ENCODE measurements around the gene ATXN7L1. TPM values are rescaled to one million over a fixed set of nuclear protein-coding genes. Genes with fewer than 3 reads are reported as not detected.
A peak's percentile ranks its signal among the peaks of the same experiment; 100 is the strongest.
"Not testable (repeated sequence)": the region's sequence is repeated elsewhere in the genome, so short reads cannot be mapped to it uniquely, and the experiment has no call there.

ATXN7L1 gene
- total RNA-seq, 4 donors from 2014 or later, result 5.9 to 21.2 (median 7.7) TPM

- Histone ChIP-seq H3K27ac (no peak overlapping the region), H3K27me3 (no peaks in the 10 kb centered on the region), H3K36me3 (peaks cover 0 to 13% of the 10 kb centered on the region in 2 donors), H3K4me1 (peaks cover 0 to 10% (median 0%) of the 10 kb centered on the region in 3 donors), H3K9me3 (no peaks in the 10 kb centered on the region), H3K4me3 (no peak overlapping the region)
- ATAC-seq, result no peak
- TF ChIP-seq CTCF (IDR thresholded peaks at IDR 0.05) (no peak), POLR2AphosphoS5 (IDR thresholded peaks at IDR 0.05) (no peak), EP300 (IDR thresholded peaks at IDR 0.05) (no peak), POLR2A (IDR thresholded peaks at IDR 0.05) (no peak)
- 38 to 52% methylated on average over 4 to 6 of the region's 6 CpGs for WGBS, 2 donors (ENCODE audit: low coverage in 1 of 2)
Observed at GRCh38 chr7:105887569-105888189, 11.3 kb upstream of the ATXN7L1 start.

- H3K27me3 ChIP-seq, result no peaks in the 10 kb centered on the region
- H3K27ac ChIP-seq, result no peak overlapping the region
- peaks cover 0 to 12% (median 0%) of the 10 kb centered on the region in 3 donors for H3K4me1 ChIP-seq
- WGBS, 2 donors (ENCODE audit: low coverage in 1 of 2), result 73 to 81% methylated on average over 2 of the region's 2 CpGs
- peaks cover 0 to 5% of the 10 kb centered on the region in 2 donors for H3K36me3 ChIP-seq
- no peak overlapping the region for H3K4me3 ChIP-seq
- TF ChIP-seq POLR2AphosphoS5 (IDR thresholded peaks at IDR 0.05) (no peak), CTCF (IDR thresholded peaks at IDR 0.05) (no peak), EP300 (IDR thresholded peaks at IDR 0.05) (no peak), POLR2A (IDR thresholded peaks at IDR 0.05) (no peak)
- ATAC-seq, result no peak
- H3K9me3 ChIP-seq, result no peaks in the 10 kb centered on the region
Observed at GRCh38 chr7:105886776-105887175, 10.4 kb upstream of the ATXN7L1 start.

GRCh38 chr7:105885387-105886111 lies 9.2 kb upstream of the ATXN7L1 start:
- Histone ChIP-seq H3K27me3 (no peaks in the 10 kb centered on the region), H3K27ac (no peak overlapping the region), H3K4me1 (peaks cover 0 to 24% (median 0%) of the 10 kb centered on the region in 3 donors), H3K36me3 (peaks cover 0 to 2% of the 10 kb centered on the region in 2 donors), H3K4me3 (no peak overlapping the region), H3K9me3 (no peaks in the 10 kb centered on the region)
- TF ChIP-seq CTCF (IDR thresholded peaks at IDR 0.05) (no peak), POLR2A (IDR thresholded peaks at IDR 0.05) (no peak), POLR2AphosphoS5 (IDR thresholded peaks at IDR 0.05) (peak; percentile 45)
- 85 to 86% methylated on average over 3 to 5 of the region's 6 CpGs for WGBS, 2 donors (ENCODE audit: low coverage in 1 of 2)
- no peak for ATAC-seq

GRCh38 chr7:105883179-105883578 lies 6.8 kb upstream of the ATXN7L1 start:
- H3K36me3 ChIP-seq, H3K9me3 ChIP-seq, H3K4me3 ChIP-seq, ATAC-seq, H3K27ac ChIP-seq, H3K27me3 ChIP-seq: not testable (repeated sequence)
- 88 to 96% methylated on average over 5 to 6 of the region's 6 CpGs for WGBS, 2 donors (ENCODE audit: low coverage in 1 of 2)
- H3K4me1 ChIP-seq, result peaks cover 0 to 47% (median 0%) of the 10 kb centered on the region in 3 donors

- ATAC-seq, result no peak
- H3K27ac ChIP-seq, result peak overlapping the region in 1 of 4 donors; percentile 33
- H3K4me1 ChIP-seq, result peaks cover 0 to 58% (median 0%) of the 10 kb centered on the region in 3 donors
- TF ChIP-seq POLR2A (IDR thresholded peaks at IDR 0.05) (no peak), CTCF (IDR thresholded peaks at IDR 0.05) (no peak), POLR2AphosphoS5 (IDR thresholded peaks at IDR 0.05) (no peak), EP300 (IDR thresholded peaks at IDR 0.05) (no peak)
- H3K4me3 ChIP-seq, result no peak overlapping the region
- H3K9me3 ChIP-seq, result no peaks in the 10 kb centered on the region
- H3K27me3 ChIP-seq, result no peaks in the 10 kb centered on the region
- 44% methylated on average over 1 of the region's 1 CpG; no CpG with 5 or more reads in 1 of the 2 donors for WGBS, 2 donors (ENCODE audit: low coverage in 1 of 2)
- no peaks in the 10 kb centered on the region for H3K36me3 ChIP-seq
Observed at GRCh38 chr7:105881439-105881838, 5.0 kb upstream of the ATXN7L1 start.

Data from gastroesophageal sphincter (tissue), 4 donors.